ENCODE results near the gene RIT2. TPM values are rescaled to one million over a fixed set of nuclear protein-coding genes. Genes with fewer than 3 reads are reported as not detected.

RIT2 gene
- polyA plus RNA-seq, 1 donor from 2014 or later, result 1.1 TPM

- H2AFZ ChIP-seq (ENCODE audit: low read depth, low read length), result no peak overlapping the region
- no peaks in the 10 kb centered on the region for H3K9me3 ChIP-seq (ENCODE audit: low read length)
- H3K27ac ChIP-seq (ENCODE audit: low read length), result no peak overlapping the region
- no peaks in the 10 kb centered on the region for H3K79me2 ChIP-seq (replicated peaks; ENCODE audit: insufficient read depth, low read length)
- H3K9me2 ChIP-seq (ENCODE audit: insufficient read depth, low read length), result no peaks in the 10 kb centered on the region
- no peak overlapping the region for H3K9ac ChIP-seq (ENCODE audit: low read length)
- H3K36me3 ChIP-seq (ENCODE audit: insufficient read depth, low read length), result no peaks in the 10 kb centered on the region
- no peak for TF ChIP-seq MXI1 (conservative IDR thresholded peaks at IDR 0.05; ENCODE audit: poor library complexity, severe bottlenecking)
- TF ChIP-seq EP300 (conservative IDR thresholded peaks at IDR 0.05; ENCODE audit: poor library complexity, severe bottlenecking), result no peak
- TF ChIP-seq SMC3 (conservative IDR thresholded peaks at IDR 0.05; ENCODE audit: poor library complexity), result no peak
- H4K20me1 ChIP-seq (ENCODE audit: insufficient read depth), result no peaks in the 10 kb centered on the region
- no peak overlapping the region for H3K4me3 ChIP-seq (ENCODE audit: low read length)
- no peaks in the 10 kb centered on the region for H3F3A ChIP-seq (ENCODE audit: insufficient read depth, low read length, poor library complexity, severe bottlenecking)
- no peaks in the 10 kb centered on the region for H3K27me3 ChIP-seq (ENCODE audit: insufficient read depth, low read depth, low read length)
- no peak overlapping the region for H3K4me2 ChIP-seq (ENCODE audit: low read length)
Measured at GRCh38 chr18:42824178-42824577, 291.3 kb downstream of the RIT2 start.

DNA sequence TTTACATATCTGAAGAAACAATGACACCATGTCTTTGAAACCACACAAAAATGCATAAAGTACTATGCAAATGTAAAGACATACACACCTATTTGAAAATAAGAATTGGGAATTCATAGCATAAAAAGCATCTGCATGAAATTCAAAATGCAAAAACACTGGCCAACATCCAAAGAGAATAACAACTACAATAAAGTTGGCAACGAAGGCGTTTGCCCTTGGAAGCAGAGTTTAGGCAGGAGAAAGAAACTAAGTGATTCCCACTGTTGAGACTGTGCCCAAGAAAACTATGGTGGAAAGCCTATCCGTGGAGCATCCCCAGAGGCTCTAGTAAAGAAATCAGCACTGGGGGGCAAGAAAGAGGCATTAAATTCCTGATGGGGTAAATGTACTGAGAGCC lies 292.8 kb downstream of the RIT2 start:
- H4K20me1 ChIP-seq (ENCODE audit: insufficient read depth), result no peaks in the 10 kb centered on the region
- H3K9ac ChIP-seq (ENCODE audit: low read length), result no peak overlapping the region
- H3K9me2 ChIP-seq (ENCODE audit: insufficient read depth, low read length), result no peaks in the 10 kb centered on the region
- no peaks in the 10 kb centered on the region for H3K9me3 ChIP-seq (ENCODE audit: low read length)
- H3K4me3 ChIP-seq (ENCODE audit: low read length), result no peak overlapping the region
- H3K79me2 ChIP-seq (replicated peaks; ENCODE audit: insufficient read depth, low read length), result no peaks in the 10 kb centered on the region
- H2AFZ ChIP-seq (ENCODE audit: low read depth, low read length), result no peak overlapping the region
- H3F3A ChIP-seq (ENCODE audit: insufficient read depth, low read length, poor library complexity, severe bottlenecking), result no peaks in the 10 kb centered on the region
- H3K36me3 ChIP-seq (ENCODE audit: insufficient read depth, low read length), result no peaks in the 10 kb centered on the region
- no peak for TF ChIP-seq SMC3 (conservative IDR thresholded peaks at IDR 0.05; ENCODE audit: poor library complexity)
- TF ChIP-seq EP300 (conservative IDR thresholded peaks at IDR 0.05; ENCODE audit: poor library complexity, severe bottlenecking), result no peak
- TF ChIP-seq TAF1 (IDR thresholded peaks at IDR 0.05; ENCODE audit: low read depth), result no peak
- no peak for TF ChIP-seq MXI1 (conservative IDR thresholded peaks at IDR 0.05; ENCODE audit: poor library complexity, severe bottlenecking)
- no peak for TF ChIP-seq RAD21 (conservative IDR thresholded peaks at IDR 0.05)
- H3K4me2 ChIP-seq (ENCODE audit: low read length), result no peak overlapping the region
- no peak overlapping the region for H3K27ac ChIP-seq (ENCODE audit: low read length)
- H3K27me3 ChIP-seq (ENCODE audit: insufficient read depth, low read depth, low read length), result no peaks in the 10 kb centered on the region

GRCh38 chr18:42821492-42821891 lies 294.0 kb downstream of the RIT2 start:
- H3K27me3 ChIP-seq (ENCODE audit: insufficient read depth, low read depth, low read length), result no peaks in the 10 kb centered on the region
- H3K9me2 ChIP-seq (ENCODE audit: insufficient read depth, low read length), result no peaks in the 10 kb centered on the region
- H3K79me2 ChIP-seq (replicated peaks; ENCODE audit: insufficient read depth, low read length), result no peaks in the 10 kb centered on the region
- H3K4me3 ChIP-seq (ENCODE audit: low read length), result no peak overlapping the region
- H2AFZ ChIP-seq (ENCODE audit: low read depth, low read length), result no peak overlapping the region
- no peaks in the 10 kb centered on the region for H3K9me3 ChIP-seq (ENCODE audit: low read length)
- TF ChIP-seq MXI1 (conservative IDR thresholded peaks at IDR 0.05; ENCODE audit: poor library complexity, severe bottlenecking), result no peak
- no peak for TF ChIP-seq RAD21 (conservative IDR thresholded peaks at IDR 0.05)
- no peak for TF ChIP-seq CTCF (IDR thresholded peaks at IDR 0.05; ENCODE audit: poor library complexity, severe bottlenecking)
- no peak for TF ChIP-seq TAF1 (IDR thresholded peaks at IDR 0.05; ENCODE audit: low read depth)
- TF ChIP-seq, protein P1, sequence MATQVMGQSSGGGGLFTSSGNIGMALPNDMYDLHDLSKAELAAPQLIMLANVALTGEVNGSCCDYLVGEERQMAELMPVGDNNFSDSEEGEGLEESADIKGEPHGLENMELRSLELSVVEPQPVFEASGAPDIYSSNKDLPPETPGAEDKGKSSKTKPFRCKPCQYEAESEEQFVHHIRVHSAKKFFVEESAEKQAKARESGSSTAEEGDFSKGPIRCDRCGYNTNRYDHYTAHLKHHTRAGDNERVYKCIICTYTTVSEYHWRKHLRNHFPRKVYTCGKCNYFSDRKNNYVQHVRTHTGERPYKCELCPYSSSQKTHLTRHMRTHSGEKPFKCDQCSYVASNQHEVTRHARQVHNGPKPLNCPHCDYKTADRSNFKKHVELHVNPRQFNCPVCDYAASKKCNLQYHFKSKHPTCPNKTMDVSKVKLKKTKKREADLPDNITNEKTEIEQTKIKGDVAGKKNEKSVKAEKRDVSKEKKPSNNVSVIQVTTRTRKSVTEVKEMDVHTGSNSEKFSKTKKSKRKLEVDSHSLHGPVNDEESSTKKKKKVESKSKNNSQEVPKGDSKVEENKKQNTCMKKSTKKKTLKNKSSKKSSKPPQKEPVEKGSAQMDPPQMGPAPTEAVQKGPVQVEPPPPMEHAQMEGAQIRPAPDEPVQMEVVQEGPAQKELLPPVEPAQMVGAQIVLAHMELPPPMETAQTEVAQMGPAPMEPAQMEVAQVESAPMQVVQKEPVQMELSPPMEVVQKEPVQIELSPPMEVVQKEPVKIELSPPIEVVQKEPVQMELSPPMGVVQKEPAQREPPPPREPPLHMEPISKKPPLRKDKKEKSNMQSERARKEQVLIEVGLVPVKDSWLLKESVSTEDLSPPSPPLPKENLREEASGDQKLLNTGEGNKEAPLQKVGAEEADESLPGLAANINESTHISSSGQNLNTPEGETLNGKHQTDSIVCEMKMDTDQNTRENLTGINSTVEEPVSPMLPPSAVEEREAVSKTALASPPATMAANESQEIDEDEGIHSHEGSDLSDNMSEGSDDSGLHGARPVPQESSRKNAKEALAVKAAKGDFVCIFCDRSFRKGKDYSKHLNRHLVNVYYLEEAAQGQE (IDR thresholded peaks at IDR 0.05; ENCODE audit: borderline replicate concordance), result no peak
- TF ChIP-seq EZH2 (IDR thresholded peaks at IDR 0.05; ENCODE audit: borderline replicate concordance, insufficient read depth, low read length, poor library complexity, severe bottlenecking), result no peak
- TF ChIP-seq POLR2AphosphoS5 (IDR thresholded peaks at IDR 0.05), result no peak
- TF ChIP-seq SMC3 (conservative IDR thresholded peaks at IDR 0.05; ENCODE audit: poor library complexity), result no peak
- TF ChIP-seq EP300 (conservative IDR thresholded peaks at IDR 0.05; ENCODE audit: poor library complexity, severe bottlenecking), result no peak
- H3K27ac ChIP-seq (ENCODE audit: low read length), result no peak overlapping the region
- H3K4me2 ChIP-seq (ENCODE audit: low read length), result no peak overlapping the region
- H4K20me1 ChIP-seq (ENCODE audit: insufficient read depth), result no peaks in the 10 kb centered on the region
- H3K9ac ChIP-seq (ENCODE audit: low read length), result no peak overlapping the region
- no peaks in the 10 kb centered on the region for H3K36me3 ChIP-seq (ENCODE audit: insufficient read depth, low read length)
- no peaks in the 10 kb centered on the region for H3F3A ChIP-seq (ENCODE audit: insufficient read depth, low read length, poor library complexity, severe bottlenecking)
